ENCODE results near the gene ARV1. TPM values are rescaled to one million over a fixed set of nuclear protein-coding genes. Genes with fewer than 3 reads are reported as not detected.
A peak's percentile ranks its signal among the peaks of the same experiment; 100 is the strongest.

The ARV1 gene
- 10 to 100 TPM; 16.0 to 23.7 TPM for total RNA-seq

- H3K36me3 Mint-ChIP-seq (ENCODE audit: insufficient read depth in 2 of 2): peaks cover 2 to 10% of the 10 kb centered on the region in 2 donors
- H3K4me1 Mint-ChIP-seq (ENCODE audit: low read depth): peaks cover 34% of the 10 kb centered on the region
- peak; percentile 98 to 99 for DNase-seq
- peak within 1 kb of the TSS; percentile 96 for H3K27ac Mint-ChIP-seq
- peak; percentile 96 to 97 for ATAC-seq (replicated peaks in 1 of 2)
- H3K27me3 Mint-ChIP-seq (ENCODE audit: low read depth): no peaks in the 10 kb centered on the region
- H3K4me3 Mint-ChIP-seq: peak within 1 kb of the TSS; percentile 97 to 98
- no peaks in the 10 kb centered on the region for H3K9me3 Mint-ChIP-seq
Measured at GRCh38 chr1:230978491-230979388, at the start of gene ARV1, which contains the start of gene TTC13. Gene ARV1, plus strand, starts transcription at chr1:230979094. Its CDS starts 12 bp downstream, at chr1:230979106. Gene TTC13, minus strand, starts transcription at chr1:230978861. Its CDS starts 31 bp downstream, at chr1:230978830.

GRCh38 chr1:230930986-230931385 lies 47.9 kb upstream of the ARV1 start:
- Mint-ChIP-seq H3K4me1 (ENCODE audit: low read depth) (no peaks in the 10 kb centered on the region), H3K36me3 (ENCODE audit: insufficient read depth in 2 of 2) (peaks cover 5 to 8% of the 10 kb centered on the region in 2 donors), H3K9me3 (no peaks in the 10 kb centered on the region), H3K27ac (no peak overlapping the region), H3K27me3 (ENCODE audit: low read depth) (no peaks in the 10 kb centered on the region), H3K4me3 (no peak overlapping the region)
- ATAC-seq (replicated peaks in 1 of 2) (no peak), DNase-seq (no peak)

GRCh38 chr1:230935852-230936251 lies 43.0 kb upstream of the ARV1 start:
- no peak overlapping the region for H3K27ac Mint-ChIP-seq
- peaks cover 9% of the 10 kb centered on the region for H3K4me1 Mint-ChIP-seq (ENCODE audit: low read depth)
- H3K36me3 Mint-ChIP-seq (ENCODE audit: insufficient read depth in 2 of 2): no peaks in the 10 kb centered on the region
- H3K27me3 Mint-ChIP-seq (ENCODE audit: low read depth): no peaks in the 10 kb centered on the region
- H3K4me3 Mint-ChIP-seq: no peak overlapping the region
- no peak for DNase-seq
- no peaks in the 10 kb centered on the region for H3K9me3 Mint-ChIP-seq
- ATAC-seq (replicated peaks in 1 of 2): no peak

GRCh38 chr1:230936475-230936874 lies 42.4 kb upstream of the ARV1 start:
- H3K27ac Mint-ChIP-seq: peak overlapping the region; percentile 49
- H3K27me3 Mint-ChIP-seq (ENCODE audit: low read depth): no peaks in the 10 kb centered on the region
- H3K4me1 Mint-ChIP-seq (ENCODE audit: low read depth): peaks cover 9% of the 10 kb centered on the region
- DNase-seq (no peak), ATAC-seq (replicated peaks in 1 of 2) (no peak)
- H3K4me3 Mint-ChIP-seq: no peak overlapping the region
- H3K36me3 Mint-ChIP-seq (ENCODE audit: insufficient read depth in 2 of 2): no peaks in the 10 kb centered on the region
- no peaks in the 10 kb centered on the region for H3K9me3 Mint-ChIP-seq

- H3K36me3 Mint-ChIP-seq (ENCODE audit: insufficient read depth in 2 of 2): no peaks in the 10 kb centered on the region
- no peaks in the 10 kb centered on the region for H3K9me3 Mint-ChIP-seq
- peaks cover 9% of the 10 kb centered on the region for H3K4me1 Mint-ChIP-seq (ENCODE audit: low read depth)
- DNase-seq (no peak), ATAC-seq (replicated peaks in 1 of 2) (no peak)
- H3K27me3 Mint-ChIP-seq (ENCODE audit: low read depth): no peaks in the 10 kb centered on the region
- no peak overlapping the region for H3K4me3 Mint-ChIP-seq
- peak overlapping the region; percentile 49 for H3K27ac Mint-ChIP-seq
Measured at GRCh38 chr1:230937371-230937770, 41.5 kb upstream of the ARV1 start.

- no peak overlapping the region for H3K4me3 Mint-ChIP-seq
Measured at GRCh38 chr1:230938924-230939368, 39.9 kb upstream of the ARV1 start.

GRCh38 chr1:230939806-230940489 lies 38.9 kb upstream of the ARV1 start:
- no peaks in the 10 kb centered on the region for H3K36me3 Mint-ChIP-seq (ENCODE audit: insufficient read depth in 2 of 2)
- no peaks in the 10 kb centered on the region for H3K27me3 Mint-ChIP-seq (ENCODE audit: low read depth)
- H3K4me1 Mint-ChIP-seq (ENCODE audit: low read depth): peaks cover 14% of the 10 kb centered on the region
- DNase-seq (no peak), ATAC-seq (replicated peaks in 1 of 2) (no peak)
- H3K9me3 Mint-ChIP-seq: no peaks in the 10 kb centered on the region
- H3K4me3 Mint-ChIP-seq: no peak overlapping the region
- H3K27ac Mint-ChIP-seq: no peak overlapping the region

More at GRCh38 chr1:230938924-230939368, 39.9 kb upstream of the ARV1 start:
- H3K27ac Mint-ChIP-seq: peak overlapping the region; percentile 66
- no peaks in the 10 kb centered on the region for H3K27me3 Mint-ChIP-seq (ENCODE audit: low read depth)
- peaks cover 14% of the 10 kb centered on the region for H3K4me1 Mint-ChIP-seq (ENCODE audit: low read depth)
- no peak for ATAC-seq (replicated peaks in 1 of 2)
- H3K36me3 Mint-ChIP-seq (ENCODE audit: insufficient read depth in 2 of 2): no peaks in the 10 kb centered on the region
- no peaks in the 10 kb centered on the region for H3K9me3 Mint-ChIP-seq
- DNase-seq: no peak

GRCh38 chr1:230940848-230941247 lies 38.0 kb upstream of the ARV1 start:
- Mint-ChIP-seq H3K36me3 (ENCODE audit: insufficient read depth in 2 of 2) (peaks cover 0 to 2% of the 10 kb centered on the region in 2 donors), H3K9me3 (no peaks in the 10 kb centered on the region), H3K4me1 (ENCODE audit: low read depth) (peaks cover 14% of the 10 kb centered on the region), H3K27ac (no peak overlapping the region), H3K4me3 (no peak overlapping the region), H3K27me3 (ENCODE audit: low read depth) (no peaks in the 10 kb centered on the region)
- DNase-seq (no peak), ATAC-seq (replicated peaks in 1 of 2) (no peak)

- Mint-ChIP-seq H3K36me3 (ENCODE audit: insufficient read depth in 2 of 2) (peaks cover 0 to 2% of the 10 kb centered on the region in 2 donors), H3K4me1 (ENCODE audit: low read depth) (peaks cover 5% of the 10 kb centered on the region), H3K9me3 (no peaks in the 10 kb centered on the region), H3K27me3 (ENCODE audit: low read depth) (no peaks in the 10 kb centered on the region), H3K4me3 (no peak overlapping the region), H3K27ac (no peak overlapping the region)
- no peak for DNase-seq
- no peak for ATAC-seq (replicated peaks in 1 of 2)
Measured at GRCh38 chr1:230943048-230943593, 35.8 kb upstream of the ARV1 start.

- no peak for ATAC-seq (replicated peaks in 1 of 2)
- Mint-ChIP-seq H3K27me3 (ENCODE audit: low read depth) (no peaks in the 10 kb centered on the region), H3K36me3 (ENCODE audit: insufficient read depth in 2 of 2) (peaks cover 0 to 8% of the 10 kb centered on the region in 2 donors), H3K27ac (peak overlapping the region; percentile 11), H3K9me3 (no peaks in the 10 kb centered on the region), H3K4me1 (ENCODE audit: low read depth) (no peaks in the 10 kb centered on the region), H3K4me3 (no peak overlapping the region)
- DNase-seq: no peak
Measured at GRCh38 chr1:230948301-230948700, 30.6 kb upstream of the ARV1 start.

GRCh38 chr1:230948903-230949302 lies 30.0 kb upstream of the ARV1 start:
- no peak for ATAC-seq (replicated peaks in 1 of 2)
- Mint-ChIP-seq H3K27me3 (ENCODE audit: low read depth) (no peaks in the 10 kb centered on the region), H3K4me1 (ENCODE audit: low read depth) (no peaks in the 10 kb centered on the region), H3K4me3 (no peak overlapping the region), H3K9me3 (no peaks in the 10 kb centered on the region), H3K27ac (no peak overlapping the region), H3K36me3 (ENCODE audit: insufficient read depth in 2 of 2) (peaks cover 0 to 8% of the 10 kb centered on the region in 2 donors)
- no peak for DNase-seq

- H3K4me1 Mint-ChIP-seq (ENCODE audit: low read depth): no peaks in the 10 kb centered on the region
- ATAC-seq (replicated peaks in 1 of 2): no peak
Measured at GRCh38 chr1:230950404-230950803, 28.5 kb upstream of the ARV1 start.

GRCh38 chr1:230957580-230957989 lies 21.3 kb upstream of the ARV1 start:
- no peaks in the 10 kb centered on the region for H3K27me3 Mint-ChIP-seq (ENCODE audit: low read depth)
- no peak for DNase-seq
- no peaks in the 10 kb centered on the region for H3K4me1 Mint-ChIP-seq (ENCODE audit: low read depth)
- peak in 1 of 2 donors; percentile 26 for ATAC-seq (replicated peaks in 1 of 2)
- H3K36me3 Mint-ChIP-seq (ENCODE audit: insufficient read depth in 2 of 2): peaks cover 0 to 4% of the 10 kb centered on the region in 2 donors
- no peaks in the 10 kb centered on the region for H3K9me3 Mint-ChIP-seq
- no peak overlapping the region for H3K27ac Mint-ChIP-seq
- no peak overlapping the region for H3K4me3 Mint-ChIP-seq

More at GRCh38 chr1:230950404-230950803, 28.5 kb upstream of the ARV1 start:
- no peaks in the 10 kb centered on the region for H3K27me3 Mint-ChIP-seq (ENCODE audit: low read depth)
- no peaks in the 10 kb centered on the region for H3K9me3 Mint-ChIP-seq
- no peak for DNase-seq
- H3K36me3 Mint-ChIP-seq (ENCODE audit: insufficient read depth in 2 of 2): peaks cover 0 to 8% of the 10 kb centered on the region in 2 donors
- H3K4me3 Mint-ChIP-seq: no peak overlapping the region
- no peak overlapping the region for H3K27ac Mint-ChIP-seq
